IMR-90 (cell line): ENCODE data around the gene GPR62. TPM values are rescaled to one million over a fixed set of nuclear protein-coding genes. Genes with fewer than 3 reads are reported as not detected.

ENCODE experiments used
- ATAC-seq: fragments of 200-7000 bp; cut with Tn5 transposase; 2 replicates; pipeline ENCODE4 v1.9.1; 2020; ENCODE audit warnings: low read depth, mild to moderate bottlenecking, moderate library complexity
- BruUV-seq: library from RNA; stranded (reverse); fragments of 400-500 nt; replicated peaks from 2 replicates; lab custom pipeline; 2021; lab: Mats Ljungman, UMichigan
- CTCF ChIA-PET: fragments of 300-600 bp; formaldehyde crosslinking; extraction: SDS; loops from one replicate; lab custom pipeline; 2021; ENCODE audit warnings: antibody characterized with exemption; lab: Yijun Ruan, JAX
- POLR2A ChIA-PET: fragments of 300-600 bp; sonication (Branson Sonifier 250); formaldehyde crosslinking; loops from one replicate; lab custom pipeline; 2022; ENCODE audit warnings: antibody characterized with exemption; ENCODE audit not compliant: unreplicated experiment; lab: Charles Lee
- DNase-seq: peaks from one replicate; pipeline ENCODE4 v3.0.0; 2013
- H2AFZ ChIP-seq: replicated peaks from 2 replicates; pipeline ENCODE3; 2013; ENCODE audit warnings: low read length, mild to moderate bottlenecking; ENCODE audit not compliant: poor library complexity
- H2AK5ac ChIP-seq: 2 replicates; pipeline ENCODE4 v1.6.1; 2013; ENCODE audit warnings: low read depth, low read length, inconsistent platforms
- H2AK9ac ChIP-seq: replicated peaks from 2 replicates; pipeline ENCODE3; 2013; ENCODE audit warnings: mild to moderate bottlenecking, low read depth, low read length, moderate library complexity; ENCODE audit not compliant: poor library complexity
- H2BK120ac ChIP-seq: 2 replicates; pipeline ENCODE4 v1.6.1; 2013; ENCODE audit warnings: low read depth, low read length, inconsistent platforms
- H2BK15ac ChIP-seq: 3 replicates; pipeline ENCODE4 v1.6.1; 2013; ENCODE audit warnings: low read depth, low read length, inconsistent platforms
- H2BK20ac ChIP-seq: 2 replicates; pipeline ENCODE4 v1.6.1; 2013; ENCODE audit warnings: low read depth, mild to moderate bottlenecking, inconsistent platforms, low read length, moderate library complexity
- H2BK5ac ChIP-seq: 2 replicates; pipeline ENCODE4 v1.6.1; 2013; ENCODE audit warnings: mild to moderate bottlenecking, low read depth, low read length, inconsistent platforms; ENCODE audit not compliant: poor library complexity, severe bottlenecking
- H3K14ac ChIP-seq: replicated peaks from 2 replicates; pipeline ENCODE4 v1.6.1; 2013; ENCODE audit warnings: low read depth, low read length, inconsistent platforms
- H3K18ac ChIP-seq: 2 replicates; pipeline ENCODE4 v1.6.1; 2013; ENCODE audit warnings: low read depth, low read length, control low read depth
- H3K23ac ChIP-seq: 2 replicates; pipeline ENCODE4 v1.6.1; 2013; ENCODE audit warnings: low read depth, low read length, inconsistent platforms
- H3K27ac ChIP-seq: 2 replicates; pipeline ENCODE4 v1.5.1; 2013; ENCODE audit warnings: mild to moderate bottlenecking, control low read depth, low read length; ENCODE audit not compliant: insufficient read depth
- H3K27me3 ChIP-seq: 2 replicates; pipeline ENCODE4 v1.6.1; 2013; ENCODE audit warnings: low read length; ENCODE audit not compliant: control insufficient read depth, insufficient read depth
- H3K36me3 ChIP-seq: 2 replicates; pipeline ENCODE4 v1.6.1; 2013; ENCODE audit warnings: low read length, mixed read lengths; ENCODE audit not compliant: control insufficient read depth, insufficient read depth
- H3K4ac ChIP-seq: 2 replicates; pipeline ENCODE4 v1.6.1; 2013; ENCODE audit warnings: low read depth, low read length, inconsistent platforms
- H3K4me1 ChIP-seq: 2 replicates; pipeline ENCODE4 v1.6.1; 2013; ENCODE audit warnings: low read length, mixed read lengths; ENCODE audit not compliant: control insufficient read depth, insufficient read depth
- H3K4me2 ChIP-seq: 2 replicates; pipeline ENCODE4 v1.6.1; 2013; ENCODE audit warnings: low read depth, mild to moderate bottlenecking, control low read depth, low read length, moderate library complexity
- H3K4me3 ChIP-seq: 2 replicates; pipeline ENCODE4 v1.5.1; 2013; ENCODE audit warnings: low read depth, mild to moderate bottlenecking, control low read depth, low read length, moderate library complexity; ENCODE audit not compliant: insufficient read depth
- H3K56ac ChIP-seq: 2 replicates; pipeline ENCODE4 v1.6.1; 2013; ENCODE audit warnings: low read length, inconsistent platforms; ENCODE audit not compliant: insufficient read depth; ENCODE audit errors: extremely low read depth
- H3K79me1 ChIP-seq, 2 experiments: 2 replicates each; pipeline ENCODE4 v1.6.1; 2013; ENCODE audit warnings: low read length in 2 of 2, inconsistent platforms in 1 of 2, low read depth in 1 of 2
- H3K9ac ChIP-seq: 2 replicates; pipeline ENCODE4 v1.6.1; 2013; ENCODE audit warnings: low read depth, low read length, control low read depth
- H3K9me1 ChIP-seq: 2 replicates; pipeline ENCODE4 v1.6.1; 2013; ENCODE audit warnings: low read length, inconsistent platforms; ENCODE audit not compliant: insufficient read depth
- H3K9me3 ChIP-seq: 2 replicates; pipeline ENCODE4 v1.6.1; 2013; ENCODE audit warnings: low read length; ENCODE audit not compliant: control insufficient read depth, insufficient read depth
- H4K20me1 ChIP-seq: 2 replicates; pipeline ENCODE4 v1.6.1; 2013; ENCODE audit warnings: low read length, inconsistent platforms; ENCODE audit not compliant: insufficient read depth
- H4K5ac ChIP-seq: 2 replicates; pipeline ENCODE4 v1.6.1; 2013; ENCODE audit warnings: mild to moderate bottlenecking, low read depth, low read length, control low read depth
- H4K8ac ChIP-seq, 2 experiments: 2 replicates each; pipeline ENCODE4 v1.6.1; 2013; ENCODE audit warnings: low read depth in 2 of 2, low read length in 2 of 2, control low read depth in 1 of 2, inconsistent platforms in 1 of 2
- H4K91ac ChIP-seq: 2 replicates; pipeline ENCODE4 v1.6.1; 2013; ENCODE audit warnings: low read depth, low read length, inconsistent platforms; ENCODE audit not compliant: insufficient read depth
- BHLHE40 ChIP-seq: fragments of 150-350 bp; IDR thresholded peaks from 2 replicates; pipeline ENCODE4 v1.6.1; 2016; ENCODE audit warnings: mild to moderate bottlenecking, low read depth, low read length
- MAZ ChIP-seq: IDR thresholded peaks from 2 replicates; pipeline ENCODE4 v1.6.1; 2012; ENCODE audit warnings: low read depth, mild to moderate bottlenecking, low read length, improper control_type of control experiment, moderate library complexity, borderline replicate concordance
- MXI1 ChIP-seq: IDR thresholded peaks from 2 replicates; pipeline ENCODE4 v1.6.1; 2012; ENCODE audit warnings: low read depth, mild to moderate bottlenecking, low read length, moderate library complexity, borderline replicate concordance
- SMC3 ChIP-seq: fragments of 150-350 bp; IDR thresholded peaks from 2 replicates; pipeline ENCODE4 v1.6.1; 2016; ENCODE audit warnings: low read depth, mild to moderate bottlenecking, antibody characterized with exemption, low read length, moderate library complexity
- WGBS, 2 experiments: methylation state at CpG; one replicate each; pipeline versions ENCODE4 v1.1.5 to v1.1.7; 2013; ENCODE audit warnings: missing lambda C conversion rate in 2 of 2; ENCODE audit not compliant: insufficient read length in 1 of 2; ENCODE audit errors: extremely low coverage in 2 of 2; 5-methylcytosine and 5-hydroxymethylcytosine counted together
- dilution Hi-C: fragments of 300-500 bp; cut with HindIII; formaldehyde crosslinking; loops from one replicate; pipeline ENCODE4 v1.14.3; 2018; ENCODE audit warnings: low sequenced_read_pairs; ENCODE audit not compliant: unreplicated experiment
- in situ Hi-C: fragments of 300-500 bp; cut with MboI; formaldehyde crosslinking; loops from 3 replicates; pipeline ENCODE4 v1.14.3; 2019; ENCODE audit warnings: low sequenced_read_pairs, inconsistent platforms, mixed read lengths
- intact Hi-C: fragments of 100-400 bp; cut with micrococcal nuclease; formaldehyde crosslinking; loops from 2 replicates; pipeline ENCODE4 v1.10.0; 2022
- polyA plus RNA-seq, 3 experiments: library from polyadenylated mRNA; depleted of rRNA; stranded (reverse); fragments of >200 nt; gene quantifications; 2 replicates each; pipeline ENCODE4 v1.2.3, GENCODE V29; 2012; ENCODE audit warnings: low replicate concordance in 1 of 3
- total RNA-seq: library from RNA; depleted of rRNA; stranded (reverse); fragments of >200 nt; gene quantifications from 2 replicates; pipeline ENCODE4 v1.2.3, GENCODE V29; 2012
- TF ChIP-seq, protein P1 (sequence below): fragments of 150-350 bp; IDR thresholded peaks from 2 replicates; pipeline ENCODE4 v1.6.1; 2016; ENCODE audit warnings: low read depth, mild to moderate bottlenecking, low read length, moderate library complexity, borderline replicate concordance
- TF ChIP-seq, protein P2 (sequence below): fragments of 150-350 bp; IDR thresholded peaks from 2 replicates; pipeline ENCODE4 v1.6.1; 2017; ENCODE audit warnings: mild to moderate bottlenecking, antibody characterized with exemption, low read length, low read depth

GPR62 gene
- total and polyA plus RNA-seq, 2 of the 4 experiments (the other 2 are of a cell fraction), result under 0.01 TPM; not detected in 1

DNA sequence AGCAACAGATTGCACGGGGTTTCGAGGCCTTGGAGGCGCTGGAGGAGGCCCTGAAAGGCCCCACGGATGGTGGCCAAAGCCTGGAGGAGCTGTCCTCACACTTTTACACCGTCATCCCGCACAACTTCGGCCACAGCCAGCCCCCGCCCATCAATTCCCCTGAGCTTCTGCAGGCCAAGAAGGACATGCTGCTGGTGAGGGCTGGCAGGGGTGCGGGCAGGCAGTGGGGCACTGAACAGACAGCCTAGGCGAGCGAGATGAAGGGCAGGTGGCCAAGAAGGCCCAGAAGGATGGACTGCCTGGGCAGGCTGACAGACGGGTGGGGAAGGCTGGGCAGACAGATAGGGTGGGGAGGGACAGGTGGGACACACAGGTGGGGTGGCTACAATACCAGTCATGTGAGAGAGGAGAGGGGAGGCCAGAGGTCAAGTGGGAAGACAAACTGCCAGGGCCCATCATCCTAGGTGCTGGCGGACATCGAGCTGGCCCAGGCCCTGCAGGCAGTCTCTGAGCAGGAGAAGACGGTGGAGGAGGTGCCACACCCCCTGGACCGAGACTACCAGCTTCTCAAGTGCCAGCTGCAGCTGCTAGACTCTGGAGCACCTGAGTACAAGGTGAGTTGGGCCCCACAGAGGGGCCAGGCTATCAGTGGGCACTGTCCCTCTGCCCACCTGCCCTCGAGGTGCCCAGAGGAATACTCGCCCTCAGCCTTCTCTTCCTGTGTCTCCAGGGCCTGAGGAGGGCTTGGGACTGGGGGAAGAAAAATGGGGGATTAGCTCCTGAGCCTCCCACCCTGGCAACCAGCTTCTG, 9.9 kb upstream of the GPR62 start:
- no peak for DNase-seq
- H3K4me3 ChIP-seq, result no peak overlapping the region
- no peak overlapping the region for H3K23ac ChIP-seq
- H4K8ac ChIP-seq, result no peak overlapping the region
- WGBS, 2 experiments, result 81% methylated on average over 8 of the region's 18 CpGs; no CpG with 5 or more reads in 1 of the 2 experiments
- H3K9ac ChIP-seq, result no peak overlapping the region
- H3K4me1 ChIP-seq, result peaks cover 13% of the 10 kb centered on the region
- H3K27me3 ChIP-seq, result no peaks in the 10 kb centered on the region
- no peak overlapping the region for H3K56ac ChIP-seq
- H2BK5ac ChIP-seq, result no peak overlapping the region
- H3K36me3 ChIP-seq, result peaks cover 2% of the 10 kb centered on the region; the same call in 1 of the 2 replicates
- peaks cover 9% of the 10 kb centered on the region for H4K20me1 ChIP-seq
- dilution Hi-C loops, result no loop called here
- no peaks in the 10 kb centered on the region for H3K9me3 ChIP-seq
- H3K18ac ChIP-seq, result no peak overlapping the region
- no peak overlapping the region for H2BK20ac ChIP-seq
- H2AFZ ChIP-seq, result no peak overlapping the region
- H3K14ac ChIP-seq, result no peak overlapping the region
- H4K91ac ChIP-seq, result no peak overlapping the region
- H3K27ac ChIP-seq, result no peak overlapping the region
- H3K4ac ChIP-seq, result no peak overlapping the region
- ChIA-PET POLR2A (no interaction called here), CTCF (no interaction called here)
- H4K5ac ChIP-seq, result no peak overlapping the region
- no peak overlapping the region for H2BK120ac ChIP-seq
- H3K4me2 ChIP-seq, result no peak overlapping the region
- in situ Hi-C loops, result loop anchor here (25.0 kb wide), 1 partner anchor 558 kb away; the partner anchor contains the start of genes MANF and RBM15B
- no peak for ATAC-seq
- peaks cover 16 to 25% of the 10 kb centered on the region in 2 experiments; a peak in 3 of 4 replicates for H3K79me1 ChIP-seq
- TF ChIP-seq BHLHE40, result no peak
- TF ChIP-seq, protein P1, sequence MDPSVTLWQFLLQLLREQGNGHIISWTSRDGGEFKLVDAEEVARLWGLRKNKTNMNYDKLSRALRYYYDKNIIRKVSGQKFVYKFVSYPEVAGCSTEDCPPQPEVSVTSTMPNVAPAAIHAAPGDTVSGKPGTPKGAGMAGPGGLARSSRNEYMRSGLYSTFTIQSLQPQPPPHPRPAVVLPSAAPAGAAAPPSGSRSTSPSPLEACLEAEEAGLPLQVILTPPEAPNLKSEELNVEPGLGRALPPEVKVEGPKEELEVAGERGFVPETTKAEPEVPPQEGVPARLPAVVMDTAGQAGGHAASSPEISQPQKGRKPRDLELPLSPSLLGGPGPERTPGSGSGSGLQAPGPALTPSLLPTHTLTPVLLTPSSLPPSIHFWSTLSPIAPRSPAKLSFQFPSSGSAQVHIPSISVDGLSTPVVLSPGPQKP, result no peak
- TF ChIP-seq, protein P2, sequence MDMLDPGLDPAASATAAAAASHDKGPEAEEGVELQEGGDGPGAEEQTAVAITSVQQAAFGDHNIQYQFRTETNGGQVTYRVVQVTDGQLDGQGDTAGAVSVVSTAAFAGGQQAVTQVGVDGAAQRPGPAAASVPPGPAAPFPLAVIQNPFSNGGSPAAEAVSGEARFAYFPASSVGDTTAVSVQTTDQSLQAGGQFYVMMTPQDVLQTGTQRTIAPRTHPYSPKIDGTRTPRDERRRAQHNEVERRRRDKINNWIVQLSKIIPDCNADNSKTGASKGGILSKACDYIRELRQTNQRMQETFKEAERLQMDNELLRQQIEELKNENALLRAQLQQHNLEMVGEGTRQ, result no peak
- no peak for TF ChIP-seq MAZ
- no peak for TF ChIP-seq MXI1
- no peak for TF ChIP-seq SMC3
- no peak overlapping the region for H2BK15ac ChIP-seq
- H3K9me1 ChIP-seq, result peaks cover 12% of the 10 kb centered on the region
- no peak overlapping the region for H2AK9ac ChIP-seq
- intact Hi-C loops, result no loop called here
- no peak overlapping the region for H2AK5ac ChIP-seq
- no TSS peak for BruUV-seq
